Amniotic stem cell (primary cell): ENCODE data around the gene CD38.
"Not testable (repeated sequence)": the region's sequence is repeated elsewhere in the genome, so short reads cannot be mapped to it uniquely, and the experiment has no call there.

Experiments used
- DNase-seq: peaks from one replicate; lab custom pipeline; 2025; lab: John Stamatoyannopoulos, UW

The CD38 gene

DNA sequence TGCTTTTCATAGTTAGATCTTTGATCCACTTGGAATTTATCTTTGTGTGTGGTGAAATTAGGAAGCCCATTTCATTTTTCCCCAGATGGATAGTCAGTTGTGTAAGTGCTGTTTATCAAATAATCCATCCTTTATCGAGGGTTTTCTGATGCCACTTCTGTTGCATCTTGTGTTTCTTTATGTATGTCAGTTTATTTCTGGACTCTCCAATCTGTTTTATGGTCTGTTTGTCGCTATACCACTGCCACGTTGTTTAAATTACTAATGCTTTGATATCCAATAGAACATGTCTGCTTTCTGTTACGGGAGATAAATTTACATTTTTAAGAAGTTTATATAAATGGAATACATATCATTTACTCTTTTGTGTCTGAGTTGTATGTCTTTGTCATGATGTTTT, 21.0 kb downstream of the CD38 start:
- DNase-seq = no peak

DNA sequence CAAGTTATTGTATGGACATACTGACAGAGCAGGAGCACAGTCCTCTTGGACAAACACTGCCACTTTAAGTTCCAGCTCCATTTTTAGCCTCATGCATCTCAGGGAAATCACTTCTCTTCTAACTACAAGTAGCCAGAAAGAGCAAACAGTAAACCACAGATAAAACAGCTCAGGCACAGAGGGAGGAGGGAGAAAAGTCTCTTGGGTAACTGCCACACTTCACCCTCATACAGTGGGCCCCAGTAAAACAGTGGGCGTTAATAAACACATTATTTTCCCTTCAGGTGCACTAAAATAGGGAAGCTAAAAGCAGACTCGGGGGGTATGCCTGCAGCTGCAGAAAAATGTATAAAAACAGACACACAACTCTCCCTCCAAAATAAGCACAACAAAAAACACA, 21.6 kb downstream of the CD38 start:
- DNase-seq = no peak

DNA sequence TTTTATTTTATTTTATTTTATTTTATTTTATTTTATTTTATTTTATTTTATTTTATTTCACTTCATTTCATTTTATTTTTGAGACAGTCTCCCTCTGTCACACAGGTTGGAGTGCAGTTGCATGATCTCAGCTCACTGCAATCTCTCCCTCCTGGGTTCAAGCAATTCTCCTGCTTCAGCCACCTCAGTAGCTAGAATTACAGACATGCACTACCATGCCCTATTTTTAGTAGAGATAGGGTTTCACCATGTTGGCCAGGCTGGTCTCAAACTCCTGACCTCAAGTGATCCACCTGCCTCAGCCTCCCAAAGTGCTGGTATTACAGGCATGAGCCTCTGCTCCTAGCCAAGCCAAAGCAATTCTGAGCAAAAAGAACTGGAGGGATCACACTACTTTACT, 24.4 kb downstream of the CD38 start:
- not testable (repeated sequence) for DNase-seq

DNA sequence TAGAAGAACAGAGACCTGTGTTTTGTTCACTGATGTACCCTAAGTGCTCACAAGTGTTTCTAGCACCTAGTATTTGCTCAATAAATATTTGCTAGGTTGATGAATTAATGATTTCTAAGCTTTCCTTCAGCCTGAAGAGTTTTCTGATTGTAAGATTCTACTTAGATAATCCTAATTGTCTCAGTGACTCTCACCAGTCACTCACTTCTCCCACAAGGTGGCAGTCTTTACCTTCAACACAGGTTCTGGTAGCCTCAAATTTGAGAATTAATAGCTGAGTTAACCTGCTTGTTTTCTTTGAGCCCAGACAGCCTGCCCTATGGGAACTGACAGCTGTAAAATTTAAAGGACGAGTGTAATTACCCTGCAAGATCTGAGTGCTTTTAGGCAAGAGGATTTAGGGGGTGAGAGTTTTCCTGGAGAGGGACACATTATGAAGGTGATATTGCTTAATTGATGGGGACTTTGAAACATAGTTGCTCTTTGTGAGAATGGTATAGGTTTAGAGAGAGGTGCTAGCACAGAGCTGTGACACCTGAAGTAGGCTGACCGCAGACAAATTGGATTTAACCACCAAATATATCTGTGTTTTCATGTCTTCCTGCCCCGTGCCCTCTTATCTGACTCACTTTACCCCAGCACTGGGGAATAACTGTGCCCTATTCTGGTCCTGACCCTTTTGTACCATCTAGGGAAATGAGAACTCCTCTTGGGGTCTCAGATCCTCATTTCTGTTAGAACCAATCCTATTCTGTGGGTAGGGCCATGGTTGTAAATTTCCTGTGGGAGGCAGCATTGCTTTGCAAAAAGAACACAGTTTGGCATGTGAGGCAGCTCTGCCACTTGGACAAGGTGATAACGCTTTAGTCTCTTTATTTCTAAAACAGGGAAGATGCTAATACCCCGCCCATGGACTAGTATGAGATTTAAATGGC, 27.7 kb downstream of the CD38 start:
- DNase-seq = no peak

DNA sequence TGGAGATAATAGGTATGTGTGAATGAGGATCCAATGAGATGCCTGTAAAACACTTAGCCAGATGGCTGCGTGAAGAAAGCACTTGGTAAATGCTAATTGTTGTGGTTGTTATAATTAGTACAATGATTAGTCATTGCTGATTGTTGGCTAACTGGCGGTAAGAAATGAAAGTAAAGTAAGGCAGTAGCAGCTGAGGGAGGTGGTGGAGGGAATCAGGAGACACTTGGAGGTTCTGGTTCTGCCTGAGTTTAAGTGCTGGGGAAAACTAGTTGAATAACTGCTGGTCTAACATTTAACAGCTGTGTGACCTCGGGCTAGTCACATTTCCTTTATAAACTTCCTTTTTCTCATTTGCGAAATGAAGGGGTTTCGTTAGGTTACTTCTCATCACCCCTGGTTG, 30.9 kb downstream of the CD38 start:
- no peak for DNase-seq

DNA sequence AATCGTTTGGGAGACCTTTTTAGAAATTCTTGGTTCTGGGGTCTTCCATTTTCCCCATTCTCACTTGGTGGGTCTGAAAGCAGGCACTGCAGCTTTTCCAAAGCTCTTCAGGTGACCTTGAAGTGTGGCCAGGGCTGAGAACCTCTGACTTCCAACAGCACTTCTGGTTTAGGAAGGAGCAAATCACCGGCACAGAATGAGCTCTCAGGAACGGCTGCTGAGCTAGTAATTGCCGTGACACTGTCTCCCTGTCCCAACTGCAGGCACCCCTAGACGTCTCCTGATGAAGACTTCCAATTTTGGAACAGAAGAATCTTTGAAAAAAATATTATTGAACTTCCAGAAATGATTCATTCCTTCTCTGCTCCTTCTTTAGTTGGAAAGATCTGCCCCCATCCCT, 31.3 kb downstream of the CD38 start:
- DNase-seq = no peak

DNA sequence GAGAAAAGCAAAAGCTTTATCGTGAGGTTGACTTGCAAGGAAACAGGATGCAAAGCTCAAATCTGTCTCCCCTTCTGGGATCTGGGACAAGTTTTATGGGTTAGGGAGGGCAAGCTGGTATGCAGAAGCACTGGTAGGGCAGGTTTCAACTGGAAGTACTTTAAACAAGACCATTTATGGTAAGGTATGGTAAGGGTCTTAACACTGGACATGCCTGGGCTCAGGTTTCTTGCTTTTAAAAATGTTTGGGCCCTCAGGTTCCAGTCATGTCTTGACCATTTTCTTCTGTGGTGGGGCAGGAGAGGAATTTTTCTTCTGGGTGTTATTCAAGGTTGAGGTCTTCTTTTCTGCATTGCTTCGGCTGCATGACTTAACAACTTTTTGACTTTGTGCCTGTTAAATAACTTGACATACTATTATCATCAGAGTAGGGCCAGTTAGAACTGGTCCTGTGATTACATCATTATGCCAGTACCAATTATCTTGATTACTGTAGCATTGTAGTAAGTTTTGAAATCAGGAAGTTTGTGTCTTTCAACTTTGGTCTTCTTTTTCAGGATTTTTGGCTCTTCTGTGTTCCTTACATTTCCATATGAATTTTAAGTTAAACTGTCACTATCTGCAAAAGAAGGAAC, 33.7 kb downstream of the CD38 start:
- no peak for DNase-seq

DNA sequence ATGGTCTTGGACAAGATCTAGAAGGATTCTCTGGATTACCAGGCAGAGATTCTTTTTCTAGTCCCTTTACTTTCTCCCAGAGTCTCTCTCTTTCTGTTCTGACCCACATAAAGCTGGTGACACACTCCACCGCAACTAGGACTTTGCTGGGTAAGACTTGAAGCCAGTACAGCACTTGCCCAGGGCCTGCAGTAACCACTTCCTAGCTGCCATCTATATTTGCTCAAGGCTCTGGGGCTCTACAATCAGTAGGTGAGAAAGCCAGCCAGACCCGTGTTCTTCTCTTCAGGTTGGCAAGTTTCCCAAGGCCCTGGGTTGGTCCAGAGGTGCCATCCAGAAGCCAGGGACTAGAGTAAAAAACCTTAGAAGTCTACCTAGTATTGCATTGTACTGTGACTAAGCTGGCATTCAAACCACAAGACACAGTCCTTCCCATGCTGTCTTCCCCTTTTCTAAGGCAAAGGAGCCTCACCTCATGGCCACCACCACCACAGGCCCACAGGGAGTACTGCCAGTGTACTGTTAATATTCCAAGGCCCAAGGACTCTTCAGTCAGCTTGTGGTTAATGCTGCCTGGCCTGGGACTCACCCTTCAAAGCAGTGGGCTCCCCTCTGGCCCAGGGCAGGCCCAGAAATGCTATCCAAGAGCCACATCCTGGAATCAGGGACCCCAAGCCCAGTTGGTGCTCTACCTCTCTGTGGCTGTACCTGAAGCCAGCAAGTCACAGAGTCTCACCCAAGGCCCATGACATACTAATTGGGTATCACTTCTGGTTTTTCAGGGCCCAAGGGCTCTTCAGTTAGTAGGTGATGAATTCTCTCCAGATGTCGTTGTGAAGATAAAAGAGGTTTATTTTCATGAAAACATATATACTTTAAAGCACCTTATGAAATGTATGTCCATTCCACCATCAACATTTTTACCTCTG, 54.7 kb downstream of the CD38 start:
- DNase-seq = no peak

DNA sequence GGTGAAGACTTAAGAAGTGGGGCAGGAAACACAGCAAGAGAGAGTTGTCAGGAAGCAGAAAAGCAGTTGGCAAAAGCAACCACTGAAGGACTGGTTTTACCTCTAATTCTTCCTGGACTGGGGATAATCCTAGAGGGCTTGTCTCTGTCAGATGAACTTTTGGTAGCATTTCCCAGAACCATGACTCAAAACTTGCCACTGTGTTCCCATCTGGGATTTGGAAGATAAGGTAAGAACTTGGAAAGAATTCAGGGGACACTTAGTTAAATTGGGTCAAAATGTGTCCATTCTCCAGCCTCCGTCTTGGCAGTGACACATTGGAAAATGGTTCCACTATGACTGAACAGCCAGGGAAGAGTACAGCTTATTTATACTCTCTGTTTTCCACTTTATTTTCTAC, 55.7 kb downstream of the CD38 start:
- DNase-seq = no peak

DNA sequence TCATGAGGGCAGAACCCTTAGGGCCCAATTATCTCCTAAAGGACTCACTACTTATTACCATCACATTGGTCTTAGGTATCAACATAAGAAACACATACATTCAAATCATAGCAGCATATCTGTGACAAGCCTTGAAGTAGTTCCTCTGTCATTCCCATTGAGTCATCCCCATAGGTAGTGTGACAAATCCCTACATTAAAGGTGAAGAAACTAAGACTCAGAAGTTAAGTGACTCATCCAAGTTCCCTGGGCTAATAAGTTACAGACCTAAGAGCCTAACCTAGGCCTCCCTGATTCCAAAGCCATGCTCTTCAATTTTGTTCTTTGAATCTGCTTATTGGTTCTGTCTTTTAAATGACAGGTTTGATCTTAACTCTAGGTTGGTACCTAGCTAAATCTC, 58.2 kb downstream of the CD38 start:
- DNase-seq = no peak

DNA sequence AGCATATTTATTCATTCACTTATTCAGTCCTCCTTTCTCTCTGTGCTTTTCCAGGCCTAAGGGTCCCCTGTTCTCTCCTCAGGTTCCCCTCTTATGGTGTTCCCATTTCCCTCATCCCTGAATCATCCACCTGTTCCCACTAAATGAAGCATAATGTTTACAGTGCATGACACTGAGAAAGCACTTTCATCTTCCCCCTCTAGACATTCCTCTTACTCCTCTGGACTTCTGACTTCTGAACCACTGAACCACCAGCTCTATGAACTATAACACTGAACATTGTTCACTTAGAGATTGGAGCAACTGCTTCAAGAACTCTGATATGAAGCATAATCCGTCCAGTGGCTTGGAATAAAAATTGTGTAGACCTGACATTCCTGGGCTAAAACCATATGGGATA, 59.5 kb downstream of the CD38 start:
- no peak for DNase-seq

DNA sequence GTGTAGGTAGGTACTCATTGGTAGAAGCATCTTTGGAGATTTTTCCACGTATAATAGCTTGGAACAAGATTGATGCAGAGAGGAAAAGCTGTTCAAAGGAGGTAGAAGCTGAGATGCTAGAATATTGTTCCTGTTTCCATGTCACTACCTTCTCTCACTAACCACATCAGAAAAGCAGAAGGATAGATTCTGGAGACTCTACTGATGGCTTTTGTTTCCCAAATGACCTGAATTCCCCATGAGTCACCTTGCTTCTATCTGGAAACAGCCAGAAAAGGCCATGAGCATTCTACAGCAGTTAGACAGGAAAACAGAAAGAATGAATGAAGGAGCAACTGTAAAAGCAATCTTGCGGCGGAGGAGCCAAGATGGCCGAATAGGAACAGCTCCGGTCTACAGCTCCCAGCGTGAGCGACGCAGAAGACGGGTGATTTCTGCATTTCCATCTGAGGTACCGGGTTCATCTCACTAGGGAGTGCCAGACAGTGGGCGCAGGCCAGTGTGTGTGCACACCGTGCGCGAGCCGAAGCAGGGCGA, 63.1 kb downstream of the CD38 start:
- DNase-seq = not testable (repeated sequence)

DNA sequence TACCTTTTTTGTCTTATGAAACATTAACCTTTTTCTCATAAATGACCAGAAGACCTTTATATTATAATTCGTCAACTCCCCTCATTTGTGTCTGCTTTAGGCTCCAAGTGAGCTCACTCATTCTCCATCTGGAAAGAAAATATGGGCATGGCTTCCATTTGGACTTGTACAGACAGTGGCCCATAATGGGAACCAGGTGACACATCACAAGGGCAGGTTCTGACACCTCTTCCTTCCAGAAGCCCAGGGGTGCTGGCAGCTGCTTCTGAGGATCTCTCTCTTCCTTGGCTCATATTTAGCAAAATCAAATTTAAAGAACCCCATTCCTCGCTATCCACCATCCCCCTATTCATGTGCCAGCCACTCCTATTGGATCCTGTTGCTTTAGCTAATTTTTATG, 69.6 kb downstream of the CD38 start:
- no peak for DNase-seq

DNA sequence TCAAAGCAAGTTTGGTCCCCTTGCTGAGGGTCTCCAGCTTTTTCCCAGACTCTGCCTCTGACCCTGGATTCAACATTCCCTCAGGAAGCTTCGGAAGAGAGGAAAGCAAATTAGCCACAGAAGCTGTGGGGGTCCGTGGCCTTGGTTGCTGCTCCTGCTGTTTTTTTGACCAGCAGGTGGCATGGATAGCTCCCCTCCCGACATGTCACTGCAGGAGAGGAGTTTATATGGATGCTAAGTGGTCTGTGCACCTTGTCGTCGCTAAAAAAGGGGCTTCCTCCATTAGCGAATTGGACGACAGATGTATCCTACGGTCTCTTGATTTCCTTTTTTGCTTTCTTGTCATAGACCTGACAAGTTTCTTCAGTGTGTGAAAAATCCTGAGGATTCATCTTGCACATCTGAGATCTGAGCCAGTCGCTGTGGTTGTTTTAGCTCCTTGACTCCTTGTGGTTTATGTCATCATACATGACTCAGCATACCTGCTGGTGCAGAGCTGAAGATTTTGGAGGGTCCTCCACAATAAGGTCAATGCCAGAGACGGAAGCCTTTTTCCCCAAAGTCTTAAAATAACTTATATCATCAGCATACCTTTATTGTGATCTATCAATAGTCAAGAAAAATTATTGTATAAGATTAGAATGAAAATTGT, 70.2 kb downstream of the CD38 start:
- DNase-seq = no peak

DNA sequence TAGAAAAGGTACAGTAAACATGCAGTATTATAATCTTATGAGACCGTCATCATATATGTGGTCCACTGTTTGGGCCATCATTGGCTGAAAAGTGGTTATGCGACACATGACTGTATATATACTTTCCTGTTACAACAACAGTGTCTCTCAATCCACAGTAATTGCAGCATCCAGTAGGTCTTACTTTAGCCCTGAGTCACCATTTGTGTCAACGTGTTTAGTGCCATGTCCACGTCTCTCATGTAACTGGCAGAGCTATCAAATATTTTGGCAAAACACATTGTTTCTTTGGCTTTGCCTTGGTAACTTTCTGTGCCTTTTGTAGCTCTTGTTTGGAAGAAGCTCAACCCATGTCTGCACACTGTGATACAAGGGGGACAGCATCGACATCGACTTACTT, 73.8 kb downstream of the CD38 start:
- DNase-seq = no peak

DNA sequence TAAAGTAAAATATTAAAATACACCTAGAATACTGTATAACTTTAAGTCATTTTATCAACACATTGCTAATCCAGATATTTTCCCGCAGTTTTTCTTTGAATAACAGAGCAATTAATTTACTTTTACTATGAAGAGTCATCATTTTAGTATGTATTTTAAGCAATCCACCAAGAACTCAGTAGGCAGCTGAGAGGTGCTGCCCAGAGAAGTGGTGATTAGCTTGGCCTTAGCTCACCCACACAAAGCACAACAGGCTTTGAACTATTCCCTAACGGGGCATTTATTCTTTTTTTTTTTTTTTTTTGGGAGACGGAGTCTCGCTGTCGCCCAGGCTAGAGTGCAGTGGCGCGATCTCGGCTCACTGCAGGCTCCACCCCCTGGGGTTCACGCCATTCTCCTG, 74.4 kb downstream of the CD38 start:
- no peak for DNase-seq

DNA sequence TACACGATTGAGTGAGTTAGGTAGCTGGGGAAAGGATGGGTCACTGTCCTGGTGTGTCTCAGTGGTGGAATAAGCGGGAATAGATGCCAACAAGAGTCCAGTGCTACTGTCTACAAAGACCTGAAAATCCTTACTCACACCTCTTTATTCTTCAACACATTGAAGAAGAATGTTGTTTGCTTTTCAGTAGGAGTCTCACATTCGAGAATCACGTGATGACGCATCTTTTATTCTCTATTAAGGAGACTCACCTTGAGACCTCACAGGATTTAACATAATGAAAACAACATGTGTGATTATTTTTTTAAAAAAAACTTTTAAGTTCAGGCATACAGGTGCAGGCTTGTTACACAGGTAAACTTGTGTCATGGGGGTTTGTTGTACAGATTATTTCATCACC, 75.2 kb downstream of the CD38 start:
- no peak for DNase-seq

DNA sequence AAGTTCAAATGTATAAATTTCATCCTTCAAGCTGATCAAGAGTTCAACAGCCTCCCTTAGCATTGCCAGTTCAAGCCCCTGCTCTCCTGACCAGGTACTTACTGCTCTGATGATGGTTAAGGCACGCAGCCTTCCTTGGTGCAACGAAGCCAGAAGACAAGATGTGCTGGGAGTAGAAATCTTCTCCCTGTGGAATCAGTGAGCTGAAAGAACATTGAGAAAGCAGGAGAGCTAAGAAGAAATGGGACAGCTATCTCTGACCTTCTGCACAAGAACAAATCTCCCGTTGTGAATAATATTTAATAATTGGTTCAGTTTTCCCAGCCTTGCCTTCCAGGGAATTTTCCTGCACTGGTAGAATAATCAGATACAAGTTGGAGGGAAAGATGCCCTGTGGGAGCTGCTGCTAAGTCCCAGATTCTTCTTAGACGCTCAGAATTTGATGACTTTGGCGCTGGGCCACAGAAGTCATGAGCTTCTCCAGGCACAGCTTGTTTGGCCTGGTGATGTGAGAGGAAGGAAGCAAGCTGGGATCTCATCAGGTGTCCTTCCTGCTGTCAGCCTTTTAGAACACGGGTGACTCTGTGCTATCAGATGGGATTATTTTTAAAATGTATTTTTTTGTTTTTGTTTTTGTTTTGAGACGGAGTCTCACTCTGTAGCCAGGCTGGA, 77.8 kb downstream of the CD38 start:
- DNase-seq = no peak

DNA sequence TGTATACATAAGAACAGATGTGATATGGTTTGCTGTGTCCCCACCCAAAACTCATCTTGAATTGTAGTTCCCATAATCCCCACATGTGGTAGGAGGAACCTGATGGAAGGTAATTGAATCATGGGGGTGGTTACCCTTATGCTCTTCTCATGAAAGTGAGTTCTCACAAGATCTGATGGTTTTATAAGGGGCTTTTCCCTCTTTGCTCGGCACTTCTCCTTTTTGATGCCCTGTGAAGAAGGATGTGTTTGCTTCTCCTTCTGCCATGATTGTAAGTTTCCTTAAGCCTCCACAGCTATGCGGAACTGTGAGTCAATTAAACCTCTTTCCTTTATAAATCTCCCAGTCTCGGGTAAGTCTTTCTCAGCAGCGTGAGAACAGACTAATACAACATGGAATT, 83.1 kb downstream of the CD38 start:
- not testable (repeated sequence) for DNase-seq

DNA sequence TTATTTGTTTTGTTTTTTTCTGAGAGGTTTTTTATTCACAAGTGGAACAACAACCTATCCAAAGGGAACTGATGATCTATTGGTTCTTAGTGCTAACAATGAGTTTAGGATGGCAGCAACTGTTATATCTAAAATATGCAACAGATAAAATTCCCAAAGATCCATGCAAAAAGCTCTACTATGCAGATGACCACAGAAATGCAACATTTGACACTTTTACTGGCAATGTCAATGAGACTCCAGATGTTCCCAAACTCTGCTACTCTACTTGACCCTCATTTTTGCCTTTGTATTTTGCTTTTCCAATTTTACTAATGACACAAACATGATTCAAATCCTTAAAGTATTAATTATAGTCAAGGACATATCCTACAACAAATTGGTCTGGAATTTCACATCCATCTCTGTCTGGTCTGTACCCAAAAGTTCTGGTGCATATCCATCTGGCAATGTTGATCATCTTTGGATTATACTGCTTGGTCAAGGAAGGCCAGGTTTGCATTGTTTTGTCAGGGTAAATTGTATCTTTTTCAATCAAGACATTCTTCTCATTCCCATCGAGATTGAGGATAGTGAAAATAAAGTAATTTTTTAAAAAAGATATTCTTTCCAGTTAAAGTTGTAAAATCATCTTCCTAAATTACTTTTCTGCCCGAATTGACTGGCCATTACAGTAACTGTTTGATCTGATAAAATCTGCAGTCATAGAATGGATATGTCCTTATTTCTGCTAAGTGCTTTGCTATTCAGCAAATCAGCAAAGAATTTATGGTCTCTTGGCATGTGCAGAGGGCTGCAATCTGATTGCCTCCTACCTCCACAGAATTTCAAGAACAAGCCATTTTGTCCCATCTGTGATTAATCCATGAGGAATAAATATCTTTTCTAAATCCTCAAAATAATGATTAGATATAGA, 86.8 kb downstream of the CD38 start:
- no peak for DNase-seq
